Placental epithelial cell (primary cell): ENCODE measurements around the gene ATP6V0E1. TPM values are rescaled to one million over a fixed set of nuclear protein-coding genes. Genes with fewer than 3 reads are reported as not detected.

ENCODE experiments used
- small RNA-seq: library from RNA; depleted of rRNA; stranded (forward); fragments of <200 nt; gene quantifications from one replicate; pipeline ENCODE3, GENCODE V24; 2012
- total RNA-seq: library from RNA; depleted of rRNA; stranded (reverse); fragments of >200 nt; gene quantifications from 2 replicates; pipeline ENCODE4 v1.2.3, GENCODE V29; 2012

The ATP6V0E1 gene
- 112 and 123 TPM in 2 replicates for total RNA-seq

GRCh38 chr5:172983542-172984243 is at the start of gene ATP6V0E1:
Gene ATP6V0E1 (plus strand): TSS chr5:172983771. CDS start chr5:172983861, 90 bp downstream.

GRCh38 chr5:173055983-173056782 is 72.6 kb downstream of the ATP6V0E1 start, which contains the start of gene CREBRF:
Gene CREBRF (plus strand): TSS chr5:173056352. CDS start chr5:173080776, 24,424 bp downstream.

Small RNA genes lying within 50 kb of the gene (small RNA-seq; reads per million reads assigned to genes)
- gene RF00019 (not detected), gene SNORA74B (1,961 reads per million, percentile 100 among the genes with 10 or more reads in this experiment)

Other genes with a start within 250 kb of the ATP6V0E1 start
- gene DUSP1, start 212.6 kb upstream of the ATP6V0E1 start, total RNA-seq = 146 and 176 TPM in 2 replicates
- gene ERGIC1, start 149.5 kb upstream of the ATP6V0E1 start, total RNA-seq = 62.8 and 133 TPM in 2 replicates
- 32.2 and 32.6 TPM in 2 replicates for gene RPL26L1, start 24.3 kb upstream of the ATP6V0E1 start, total RNA-seq
- gene CREBRF, start 72.6 kb downstream of the ATP6V0E1 start, total RNA-seq = 13.8 and 19.2 TPM in 2 replicates
- 5.1 and 14.1 TPM in 2 replicates for gene BNIP1, start 160.8 kb downstream of the ATP6V0E1 start, total RNA-seq